Measurements from ENCODE around the gene GABBR1.

The GABBR1 gene

DNA sequence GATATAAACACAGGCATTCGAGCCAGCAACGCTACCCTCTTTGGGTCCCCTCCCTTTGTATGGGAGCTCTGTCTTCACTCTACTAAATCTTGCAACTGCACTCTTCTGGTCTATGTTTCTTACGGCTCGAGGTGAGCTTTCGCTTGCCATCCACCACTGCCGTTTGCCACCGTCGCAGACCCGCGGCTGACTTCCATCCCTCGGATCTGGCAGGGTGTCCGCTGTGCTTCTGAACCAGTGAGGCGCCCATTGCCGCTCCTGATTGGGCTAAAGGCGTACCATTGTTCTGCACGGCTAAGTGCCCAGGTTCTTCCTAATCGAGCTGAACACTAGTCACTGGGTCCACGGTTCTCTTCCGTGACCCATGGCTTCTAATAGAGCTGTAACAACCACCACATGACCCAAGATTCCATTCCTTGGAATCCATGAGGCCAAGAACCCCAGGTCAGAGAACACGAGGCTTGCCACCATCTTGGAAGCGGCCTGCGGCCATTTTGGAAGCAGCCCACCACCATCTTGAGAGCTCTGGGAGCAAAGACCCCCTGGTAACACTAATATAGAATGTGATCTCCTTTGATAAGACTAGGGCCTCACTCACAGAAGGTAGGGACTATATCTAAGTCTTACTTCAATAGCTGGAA, 74.4 kb downstream of the GABBR1 start:
- Mint-ChIP-seq H3K4me1 (peaks cover 6% of the 10 kb centered on the region), H3K9me3 (no peaks in the 10 kb centered on the region), H3K36me3 (ENCODE audit: low read depth) (no peaks in the 10 kb centered on the region), H3K27ac (no peak overlapping the region), H3K4me3 (no peak overlapping the region), H3K27me3 (ENCODE audit: low read depth) (peaks cover 77% of the 10 kb centered on the region)
- TF ChIP-seq, protein P1, sequence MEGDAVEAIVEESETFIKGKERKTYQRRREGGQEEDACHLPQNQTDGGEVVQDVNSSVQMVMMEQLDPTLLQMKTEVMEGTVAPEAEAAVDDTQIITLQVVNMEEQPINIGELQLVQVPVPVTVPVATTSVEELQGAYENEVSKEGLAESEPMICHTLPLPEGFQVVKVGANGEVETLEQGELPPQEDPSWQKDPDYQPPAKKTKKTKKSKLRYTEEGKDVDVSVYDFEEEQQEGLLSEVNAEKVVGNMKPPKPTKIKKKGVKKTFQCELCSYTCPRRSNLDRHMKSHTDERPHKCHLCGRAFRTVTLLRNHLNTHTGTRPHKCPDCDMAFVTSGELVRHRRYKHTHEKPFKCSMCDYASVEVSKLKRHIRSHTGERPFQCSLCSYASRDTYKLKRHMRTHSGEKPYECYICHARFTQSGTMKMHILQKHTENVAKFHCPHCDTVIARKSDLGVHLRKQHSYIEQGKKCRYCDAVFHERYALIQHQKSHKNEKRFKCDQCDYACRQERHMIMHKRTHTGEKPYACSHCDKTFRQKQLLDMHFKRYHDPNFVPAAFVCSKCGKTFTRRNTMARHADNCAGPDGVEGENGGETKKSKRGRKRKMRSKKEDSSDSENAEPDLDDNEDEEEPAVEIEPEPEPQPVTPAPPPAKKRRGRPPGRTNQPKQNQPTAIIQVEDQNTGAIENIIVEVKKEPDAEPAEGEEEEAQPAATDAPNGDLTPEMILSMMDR (IDR thresholded peaks at IDR 0.05; ENCODE audit: unreplicated experiment in 3 of 3), result no peak

DNA sequence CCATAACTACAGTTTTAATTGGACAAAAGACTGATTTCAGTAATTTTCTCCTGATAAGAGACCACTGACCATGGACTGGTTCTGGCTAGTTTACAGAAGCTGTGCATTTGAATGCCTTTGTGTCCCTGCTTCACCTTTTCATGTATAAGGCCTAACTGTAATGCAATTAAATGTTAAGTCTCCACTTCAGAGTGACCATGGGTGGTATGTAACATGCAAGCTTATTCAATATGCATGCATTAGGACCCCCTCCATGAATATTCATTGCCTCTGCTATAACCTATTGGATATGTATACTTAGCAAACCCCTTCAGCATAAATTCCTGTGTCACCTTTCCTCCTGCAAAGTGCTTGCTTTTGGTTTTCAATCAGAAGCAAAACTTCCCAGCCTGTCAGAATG, 75.7 kb downstream of the GABBR1 start:
- TF ChIP-seq, protein P1 (IDR thresholded peaks at IDR 0.05; ENCODE audit: unreplicated experiment in 3 of 3), result no peak
- H3K27ac Mint-ChIP-seq, result no peak overlapping the region
- H3K4me1 Mint-ChIP-seq, result peaks cover 10% of the 10 kb centered on the region
- H3K9me3 Mint-ChIP-seq, result no peaks in the 10 kb centered on the region
- H3K4me3 Mint-ChIP-seq, result no peak overlapping the region
- H3K27me3 Mint-ChIP-seq (ENCODE audit: low read depth), result peaks cover 83% of the 10 kb centered on the region
- no peaks in the 10 kb centered on the region for H3K36me3 Mint-ChIP-seq (ENCODE audit: low read depth)

DNA sequence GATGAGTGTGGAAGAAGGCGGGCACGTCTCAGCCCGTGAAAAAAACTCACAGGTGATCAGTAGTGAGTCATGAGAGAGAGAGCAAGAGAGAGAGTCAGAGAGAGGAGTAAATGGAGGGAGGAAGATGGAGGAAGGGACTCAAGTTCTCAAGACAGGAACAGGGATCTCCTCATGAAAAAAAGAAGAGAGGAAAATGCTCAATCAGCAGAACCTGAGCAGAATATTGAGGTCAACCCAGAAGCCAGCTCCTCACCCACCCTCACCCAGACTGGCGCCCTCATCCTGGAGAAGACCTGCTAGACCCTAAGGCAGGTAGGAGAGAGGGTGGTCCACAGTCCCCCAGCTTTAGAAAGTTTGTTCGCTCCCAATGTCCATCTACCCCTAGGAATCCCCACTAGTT, 78.2 kb downstream of the GABBR1 start:
- Mint-ChIP-seq H3K9me3 (no peaks in the 10 kb centered on the region), H3K4me3 (no peak overlapping the region), H3K4me1 (peaks cover 10% of the 10 kb centered on the region), H3K27me3 (ENCODE audit: low read depth) (peaks cover 97% of the 10 kb centered on the region), H3K36me3 (ENCODE audit: low read depth) (no peaks in the 10 kb centered on the region), H3K27ac (no peak overlapping the region)
- TF ChIP-seq, protein P1 (IDR thresholded peaks at IDR 0.05; ENCODE audit: unreplicated experiment in 3 of 3), result no peak

DNA sequence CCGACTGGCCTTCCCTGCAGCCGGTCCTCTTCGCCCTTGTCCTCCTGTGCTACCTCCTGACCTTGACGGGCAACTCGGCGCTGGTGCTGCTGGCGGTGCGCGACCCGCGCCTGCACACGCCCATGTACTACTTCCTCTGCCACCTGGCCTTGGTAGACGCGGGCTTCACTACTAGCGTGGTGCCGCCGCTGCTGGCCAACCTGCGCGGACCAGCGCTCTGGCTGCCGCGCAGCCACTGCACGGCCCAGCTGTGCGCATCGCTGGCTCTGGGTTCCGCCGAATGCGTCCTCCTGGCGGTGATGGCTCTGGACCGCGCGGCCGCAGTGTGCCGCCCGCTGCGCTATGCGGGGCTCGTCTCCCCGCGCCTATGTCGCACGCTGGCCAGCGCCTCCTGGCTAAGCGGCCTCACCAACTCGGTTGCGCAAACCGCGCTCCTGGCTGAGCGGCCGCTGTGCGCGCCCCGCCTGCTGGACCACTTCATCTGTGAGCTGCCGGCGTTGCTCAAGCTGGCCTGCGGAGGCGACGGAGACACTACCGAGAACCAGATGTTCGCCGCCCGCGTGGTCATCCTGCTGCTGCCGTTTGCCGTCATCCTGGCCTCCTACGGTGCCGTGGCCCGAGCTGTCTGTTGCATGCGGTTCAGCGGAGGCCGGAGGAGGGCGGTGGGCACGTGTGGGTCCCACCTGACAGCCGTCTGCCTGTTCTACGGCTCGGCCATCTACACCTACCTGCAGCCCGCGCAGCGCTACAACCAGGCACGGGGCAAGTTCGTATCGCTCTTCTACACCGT, 79.5 kb downstream of the GABBR1 start:
- TF ChIP-seq, protein P1 (IDR thresholded peaks at IDR 0.05; ENCODE audit: unreplicated experiment in 3 of 3), result no peak
- Mint-ChIP-seq H3K36me3 (ENCODE audit: low read depth) (no peaks in the 10 kb centered on the region), H3K9me3 (no peaks in the 10 kb centered on the region)

DNA sequence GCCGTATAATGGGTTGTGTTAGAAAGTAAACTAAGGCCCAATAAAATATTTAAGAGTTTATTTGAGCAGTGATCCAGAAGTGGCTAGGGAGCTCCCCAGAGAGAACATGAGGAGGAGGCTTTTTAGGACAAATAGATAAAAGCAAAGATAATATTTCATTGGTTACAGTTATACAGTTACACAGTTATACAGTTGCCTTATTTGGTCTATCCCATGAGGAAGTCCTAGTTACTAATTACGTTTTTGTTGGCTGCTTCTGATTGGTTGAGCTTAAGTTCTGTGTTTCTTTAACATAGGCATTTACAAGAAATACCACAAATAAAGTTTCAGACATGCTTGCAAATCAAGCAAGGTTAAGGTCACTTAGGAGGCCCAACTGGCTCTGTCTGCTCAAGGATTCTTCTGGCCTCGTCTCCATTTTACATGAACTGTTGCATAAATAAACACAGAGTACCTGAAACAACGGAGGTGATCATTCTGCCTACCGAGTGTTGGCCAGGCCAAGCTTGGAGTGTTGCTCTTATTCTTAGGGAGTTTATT, 80.4 kb downstream of the GABBR1 start:
- Mint-ChIP-seq H3K4me1 (peaks cover 10% of the 10 kb centered on the region), H3K36me3 (ENCODE audit: low read depth) (no peaks in the 10 kb centered on the region), H3K27ac (no peak overlapping the region), H3K4me3 (peak overlapping the region in 2 of 3 experiments; percentile 43 to 44), H3K9me3 (no peaks in the 10 kb centered on the region), H3K27me3 (ENCODE audit: low read depth) (peaks cover 98% of the 10 kb centered on the region)
- TF ChIP-seq, protein P1 (IDR thresholded peaks at IDR 0.05; ENCODE audit: unreplicated experiment in 3 of 3), result no peak

More for the DNA sequence above, 79.5 kb downstream of the GABBR1 start:
- peaks cover 98% of the 10 kb centered on the region for H3K27me3 Mint-ChIP-seq (ENCODE audit: low read depth)
- H3K4me1 Mint-ChIP-seq, result peaks cover 10% of the 10 kb centered on the region
- H3K27ac Mint-ChIP-seq, result no peak overlapping the region
- peak overlapping the region; percentile 52 to 66 (median 59) for H3K4me3 Mint-ChIP-seq

Measured in nephron (organoid).